ENCODE results near the gene HELT.
"Not testable (repeated sequence)": the region's sequence is repeated elsewhere in the genome, so short reads cannot be mapped to it uniquely, and the experiment has no call there.

The HELT gene

GRCh38 chr4:185017964-185018772, at the start of gene HELT:
TSS of gene HELT (plus strand) at chr4:185018490. CDS start at chr4:185018929, 439 bp downstream.
- DNase-seq (ENCODE audit: low spot score) = no peak

- no peak for DNase-seq (ENCODE audit: low spot score)
Measured at GRCh38 chr4:184968784-184969201, 49.5 kb upstream of the HELT start.

- no peak for DNase-seq (ENCODE audit: low spot score)
Measured at GRCh38 chr4:184969610-184970009, 48.7 kb upstream of the HELT start.

GRCh38 chr4:184972991-184973390, 45.3 kb upstream of the HELT start:
- no peak for DNase-seq (ENCODE audit: low spot score)

- DNase-seq (ENCODE audit: low spot score) = not testable (repeated sequence)
Measured at GRCh38 chr4:184976348-184976747, 41.9 kb upstream of the HELT start.

GRCh38 chr4:184977747-184978146, 40.5 kb upstream of the HELT start:
- no peak for DNase-seq (ENCODE audit: low spot score)

GRCh38 chr4:184978211-184978610, 40.1 kb upstream of the HELT start:
- no peak for DNase-seq (ENCODE audit: low spot score)

GRCh38 chr4:184979461-184980124, 38.7 kb upstream of the HELT start:
- DNase-seq (ENCODE audit: low spot score) = no peak

GRCh38 chr4:184980261-184980660, 38.0 kb upstream of the HELT start:
- DNase-seq (ENCODE audit: low spot score) = no peak

GRCh38 chr4:184983672-184984356, 34.5 kb upstream of the HELT start:
- peak; percentile 73 for DNase-seq (ENCODE audit: low spot score)

- DNase-seq (ENCODE audit: low spot score) = no peak
Measured at GRCh38 chr4:184987493-184988031, 30.7 kb upstream of the HELT start.

- no peak for DNase-seq (ENCODE audit: low spot score)
Measured at GRCh38 chr4:184988611-184989010, 29.7 kb upstream of the HELT start.

- not testable (repeated sequence) for DNase-seq (ENCODE audit: low spot score)
Measured at GRCh38 chr4:184989283-184989682, 29.0 kb upstream of the HELT start.

- not testable (repeated sequence) for DNase-seq (ENCODE audit: low spot score)
Measured at GRCh38 chr4:184990131-184990530, 28.2 kb upstream of the HELT start.

GRCh38 chr4:184991860-184992259, 26.4 kb upstream of the HELT start:
- DNase-seq (ENCODE audit: low spot score) = no peak

- no peak for DNase-seq (ENCODE audit: low spot score)
Measured at GRCh38 chr4:184992422-184992821, 25.9 kb upstream of the HELT start.

- DNase-seq (ENCODE audit: low spot score) = no peak
Measured at GRCh38 chr4:184993247-184993646, 25.0 kb upstream of the HELT start.

- no peak for DNase-seq (ENCODE audit: low spot score)
Measured at GRCh38 chr4:184994010-184994622, 24.2 kb upstream of the HELT start.

- no peak for DNase-seq (ENCODE audit: low spot score)
Measured at GRCh38 chr4:184994623-184995010, 23.7 kb upstream of the HELT start.

- not testable (repeated sequence) for DNase-seq (ENCODE audit: low spot score)
Measured at GRCh38 chr4:184997656-184998055, 20.6 kb upstream of the HELT start.

- DNase-seq (ENCODE audit: low spot score) = no peak
Measured at GRCh38 chr4:185002784-185003183, 15.5 kb upstream of the HELT start.

Measured in AG20443 (cell line).